GM23248 (cell line): ENCODE measurements around the gene PID1.

ENCODE experiments used
- EZH2 ChIP-seq: fragments of 200-600 bp; sonication (generic); IDR thresholded peaks from 2 replicates; pipeline ENCODE4 v1.6.1; 2018; ENCODE audit warnings: antibody characterized with exemption, mild to moderate bottlenecking; ENCODE audit not compliant: insufficient read depth, poor library complexity, severe bottlenecking
- EZH2phosphoT487 ChIP-seq: fragments of 200-600 bp; sonication (generic); IDR thresholded peaks from 2 replicates; pipeline ENCODE4 v1.6.1; 2018; ENCODE audit warnings: antibody characterized with exemption, moderate library complexity, mild to moderate bottlenecking, low read depth; ENCODE audit not compliant: insufficient read depth

GRCh38 chr2:229301237-229301636 is 30.1 kb upstream of the PID1 start:
- TF ChIP-seq EZH2 (no peak), EZH2phosphoT487 (no peak)
